ENCODE results near the gene YIPF2.

Gene YIPF2

DNA sequence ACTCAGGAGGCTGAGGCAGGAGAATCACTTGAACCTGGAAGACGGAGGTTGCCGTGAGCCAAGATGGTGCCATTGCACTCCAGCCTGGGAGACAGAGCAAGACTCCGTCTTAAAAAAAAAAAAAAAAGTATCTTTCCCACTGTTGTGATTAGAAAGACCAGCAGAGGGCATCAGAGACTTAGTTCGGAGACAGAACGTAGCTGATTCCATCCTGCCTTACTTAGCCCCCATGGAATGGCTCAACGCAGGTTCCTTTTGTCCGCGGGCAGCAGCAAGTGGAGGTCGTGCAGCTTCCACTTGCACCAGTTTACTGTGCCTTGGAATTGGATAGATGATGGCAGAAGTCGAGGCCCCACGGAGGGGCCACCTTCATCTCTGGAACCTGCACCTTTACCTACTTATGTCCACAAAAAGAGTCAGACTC lies 8.2 kb upstream of the YIPF2 start:
- peak; percentile 86 to 89 for DNase-seq (ENCODE audit: low read depth in 2 of 2)
- no peak overlapping the region for H3K4me3 ChIP-seq (replicated peaks in 1 of 2; ENCODE audit: low read depth in 2 of 2, low read length in 2 of 2)
- TF ChIP-seq, protein P1, sequence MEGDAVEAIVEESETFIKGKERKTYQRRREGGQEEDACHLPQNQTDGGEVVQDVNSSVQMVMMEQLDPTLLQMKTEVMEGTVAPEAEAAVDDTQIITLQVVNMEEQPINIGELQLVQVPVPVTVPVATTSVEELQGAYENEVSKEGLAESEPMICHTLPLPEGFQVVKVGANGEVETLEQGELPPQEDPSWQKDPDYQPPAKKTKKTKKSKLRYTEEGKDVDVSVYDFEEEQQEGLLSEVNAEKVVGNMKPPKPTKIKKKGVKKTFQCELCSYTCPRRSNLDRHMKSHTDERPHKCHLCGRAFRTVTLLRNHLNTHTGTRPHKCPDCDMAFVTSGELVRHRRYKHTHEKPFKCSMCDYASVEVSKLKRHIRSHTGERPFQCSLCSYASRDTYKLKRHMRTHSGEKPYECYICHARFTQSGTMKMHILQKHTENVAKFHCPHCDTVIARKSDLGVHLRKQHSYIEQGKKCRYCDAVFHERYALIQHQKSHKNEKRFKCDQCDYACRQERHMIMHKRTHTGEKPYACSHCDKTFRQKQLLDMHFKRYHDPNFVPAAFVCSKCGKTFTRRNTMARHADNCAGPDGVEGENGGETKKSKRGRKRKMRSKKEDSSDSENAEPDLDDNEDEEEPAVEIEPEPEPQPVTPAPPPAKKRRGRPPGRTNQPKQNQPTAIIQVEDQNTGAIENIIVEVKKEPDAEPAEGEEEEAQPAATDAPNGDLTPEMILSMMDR (IDR thresholded peaks at IDR 0.05; ENCODE audit: low read depth, low read length) = peak; percentile 57

DNA sequence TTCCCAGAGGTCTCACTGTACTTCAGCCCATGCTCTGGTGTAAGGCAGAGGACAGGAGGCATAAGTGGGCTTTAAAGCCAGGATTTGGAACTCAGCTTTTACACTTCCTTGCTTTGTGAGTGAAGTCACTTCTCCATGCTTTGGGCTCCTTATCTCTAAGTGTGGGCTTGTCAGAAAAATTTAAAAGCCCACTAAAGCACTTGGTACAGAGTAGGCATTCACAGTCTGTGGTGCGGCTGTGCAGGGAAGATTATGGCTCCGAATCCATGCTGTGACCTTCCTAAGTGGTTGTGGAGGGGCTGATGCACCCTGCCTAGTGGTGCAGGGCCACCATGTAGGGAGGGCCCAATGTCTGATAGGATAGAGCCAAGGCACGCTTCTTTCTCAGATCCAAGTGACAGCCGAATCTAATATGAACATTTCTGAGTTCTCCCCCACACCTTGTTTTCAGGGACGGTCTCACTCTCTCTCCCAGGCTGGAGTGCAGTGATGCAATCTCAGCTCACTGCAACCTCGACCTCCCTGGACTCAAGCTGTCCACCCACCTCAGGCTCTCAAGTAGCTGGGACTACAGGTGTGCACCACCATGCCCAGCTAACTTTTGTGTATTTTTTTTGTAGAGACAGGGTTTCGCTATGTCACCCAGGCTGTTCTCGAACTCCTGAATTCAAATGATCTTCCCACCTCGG lies 7.1 kb upstream of the YIPF2 start:
- DNase-seq (ENCODE audit: low read depth in 2 of 2) = no peak
- TF ChIP-seq, protein P1 (IDR thresholded peaks at IDR 0.05; ENCODE audit: low read depth, low read length) = no peak
- H3K4me3 ChIP-seq (replicated peaks in 1 of 2; ENCODE audit: low read depth in 2 of 2, low read length in 2 of 2) = no peak overlapping the region

DNA sequence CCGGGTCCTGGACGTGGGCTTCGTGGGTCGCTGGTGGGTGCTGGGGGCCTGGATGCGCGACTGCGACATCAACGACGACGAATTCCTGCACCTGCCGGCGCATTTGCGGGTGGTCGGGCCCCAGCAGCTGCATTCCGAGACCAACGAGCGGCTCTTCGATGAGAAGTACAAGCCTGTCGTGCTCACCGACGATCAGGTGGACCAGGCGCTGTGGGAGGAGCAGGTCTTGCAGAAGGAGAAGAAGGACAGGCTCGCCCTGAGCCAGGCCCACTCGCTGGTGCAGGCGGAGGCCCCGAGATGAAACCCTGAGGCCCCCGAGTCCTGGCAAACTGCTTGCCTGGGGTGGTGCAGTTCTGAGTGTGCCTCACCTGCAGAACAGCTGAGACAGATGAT lies 959 bp upstream of the YIPF2 start:
- DNase-seq (ENCODE audit: low read depth in 2 of 2) = no peak
- H3K4me3 ChIP-seq (replicated peaks in 1 of 2; ENCODE audit: low read depth in 2 of 2, low read length in 2 of 2) = peak overlapping the region; percentile 90 to 91
- TF ChIP-seq, protein P1 (IDR thresholded peaks at IDR 0.05; ENCODE audit: low read depth, low read length) = no peak

DNA sequence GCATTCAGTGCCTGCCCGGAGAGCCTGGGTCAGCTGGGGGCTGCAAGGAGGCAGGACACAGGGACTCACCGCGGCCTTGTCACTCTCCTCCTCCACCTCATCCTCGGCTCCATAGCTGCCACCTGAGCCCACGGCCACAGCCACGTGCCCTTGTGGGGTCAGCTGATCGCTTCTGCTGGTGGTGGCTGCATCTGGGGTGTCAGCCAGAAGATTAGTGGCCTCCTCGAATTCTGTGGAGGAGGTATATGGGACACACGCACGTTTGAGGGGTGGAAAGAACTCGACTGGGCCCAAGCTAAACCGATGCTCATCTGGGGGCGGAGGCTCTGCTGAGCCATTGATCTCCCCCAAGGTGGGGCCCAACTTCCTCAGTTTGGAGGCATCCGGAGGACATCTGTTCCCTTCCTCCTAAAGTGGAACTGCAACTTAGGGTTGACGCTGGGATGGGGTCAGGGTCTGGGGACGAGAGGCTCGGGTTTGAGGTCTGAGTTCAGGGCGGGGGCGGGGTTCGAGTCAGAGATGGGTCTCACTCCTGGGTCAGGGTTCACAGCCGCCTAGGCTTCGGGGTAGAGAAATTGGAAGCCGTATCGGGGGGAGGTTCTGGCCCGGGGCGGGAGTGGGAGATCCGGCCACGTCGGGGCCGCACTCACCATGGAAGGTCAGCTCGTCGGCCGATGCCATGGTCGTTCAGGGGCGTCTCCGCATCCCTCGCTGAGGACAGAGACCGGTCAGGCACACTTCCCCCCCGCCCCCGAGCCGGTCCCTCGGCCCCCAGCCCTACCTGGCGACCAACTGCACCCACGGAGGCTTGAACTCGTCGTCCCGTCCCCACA lies 493 bp downstream of the YIPF2 start:
- DNase-seq (ENCODE audit: low read depth in 2 of 2) = no peak
- H3K4me3 ChIP-seq (replicated peaks in 1 of 2; ENCODE audit: low read depth in 2 of 2, low read length in 2 of 2) = peak overlapping the region; percentile 90 to 91

DNA sequence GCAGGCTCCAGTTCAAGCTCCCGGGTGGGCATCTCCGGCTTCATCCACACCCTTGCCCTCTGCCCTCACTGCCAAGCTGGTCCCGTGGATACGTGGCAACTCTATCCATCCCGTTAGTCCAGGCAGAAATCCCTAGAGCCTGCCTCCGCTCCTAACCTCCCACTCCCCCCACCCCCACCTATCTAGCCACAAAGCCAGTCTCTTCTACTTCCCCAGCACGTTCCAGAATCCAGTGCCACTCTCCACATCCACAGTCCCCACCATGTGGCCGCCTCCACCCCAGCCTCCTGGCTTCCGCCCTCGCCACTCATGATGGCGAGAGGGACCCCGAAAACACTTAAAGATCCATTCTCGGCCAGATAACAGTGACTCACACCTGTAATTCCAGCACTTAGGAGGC lies 3.8 kb downstream of the YIPF2 start:
- H3K4me3 ChIP-seq (replicated peaks in 1 of 2; ENCODE audit: low read depth in 2 of 2, low read length in 2 of 2) = no peak overlapping the region
- TF ChIP-seq, protein P1 (IDR thresholded peaks at IDR 0.05; ENCODE audit: low read depth, low read length) = no peak
- no peak for DNase-seq (ENCODE audit: low read depth in 2 of 2)

More for the DNA sequence above, 493 bp downstream of the YIPF2 start:
- TF ChIP-seq, protein P1 (IDR thresholded peaks at IDR 0.05; ENCODE audit: low read depth, low read length) = no peak

DNA sequence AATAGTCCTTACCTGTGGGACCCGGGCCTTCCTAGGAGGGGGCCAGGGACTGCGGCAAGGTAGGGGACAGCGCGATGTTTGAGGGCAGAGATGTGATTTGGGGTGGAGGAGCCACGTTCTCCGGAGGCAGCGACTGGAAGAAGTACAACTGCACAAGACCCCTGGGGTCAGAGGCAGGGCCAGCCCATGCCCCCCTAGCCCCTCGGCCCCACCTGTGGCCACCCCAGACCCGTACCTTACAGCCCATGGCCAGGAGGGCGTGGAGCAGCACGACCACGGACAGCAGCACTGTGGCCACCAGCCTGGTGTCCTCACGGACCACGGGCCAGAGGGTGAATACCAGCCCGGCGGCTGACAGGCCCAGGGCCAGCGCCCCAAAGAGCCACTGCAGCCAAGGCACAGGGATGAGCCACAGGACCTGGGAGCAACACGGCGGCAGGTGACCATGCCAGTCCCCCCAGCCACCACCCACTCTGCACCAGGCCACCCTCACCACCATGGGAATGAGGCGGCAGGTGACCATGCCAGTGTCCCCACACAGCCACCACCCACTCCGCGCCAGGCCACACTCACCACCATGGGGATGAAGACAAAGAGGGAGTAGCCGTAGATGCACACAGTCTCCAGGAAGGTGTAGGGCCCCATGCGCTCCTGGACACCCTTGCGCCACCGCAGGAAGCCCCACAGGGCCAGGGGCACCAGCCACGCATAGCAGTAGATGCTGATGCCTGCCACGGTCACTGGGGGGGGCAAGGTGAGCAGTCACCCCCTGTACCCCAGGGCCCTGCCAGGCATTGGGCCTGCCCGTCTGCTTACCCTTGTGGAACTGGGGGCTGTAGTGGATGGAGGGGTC lies 5.0 kb downstream of the YIPF2 start:
- TF ChIP-seq, protein P1 (IDR thresholded peaks at IDR 0.05; ENCODE audit: low read depth, low read length) = no peak
- DNase-seq (ENCODE audit: low read depth in 2 of 2) = no peak
- no peak overlapping the region for H3K4me3 ChIP-seq (replicated peaks in 1 of 2; ENCODE audit: low read depth in 2 of 2, low read length in 2 of 2)
